HFF-Myc (cell line): Measurements from ENCODE around the gene CDH23.

Experiments used
- DNase-seq: peaks from one replicate; pipeline ENCODE4 v3.0.0-alpha.2; 2011; ENCODE audit warnings: low read depth; ENCODE audit errors: extremely low read depth
- H3K4me3 ChIP-seq: replicated peaks from 2 replicates; pipeline ENCODE4 v1.5.1; 2011; ENCODE audit warnings: low read depth, mild to moderate bottlenecking, control low read depth, low read length
- TF ChIP-seq, protein P1 (sequence below): IDR thresholded peaks from 2 replicates; pipeline ENCODE4 v1.5.1; 2012; ENCODE audit warnings: mild to moderate bottlenecking, low read depth, low read length, control low read depth; ENCODE audit errors: missing control alignments

The CDH23 gene

DNA sequence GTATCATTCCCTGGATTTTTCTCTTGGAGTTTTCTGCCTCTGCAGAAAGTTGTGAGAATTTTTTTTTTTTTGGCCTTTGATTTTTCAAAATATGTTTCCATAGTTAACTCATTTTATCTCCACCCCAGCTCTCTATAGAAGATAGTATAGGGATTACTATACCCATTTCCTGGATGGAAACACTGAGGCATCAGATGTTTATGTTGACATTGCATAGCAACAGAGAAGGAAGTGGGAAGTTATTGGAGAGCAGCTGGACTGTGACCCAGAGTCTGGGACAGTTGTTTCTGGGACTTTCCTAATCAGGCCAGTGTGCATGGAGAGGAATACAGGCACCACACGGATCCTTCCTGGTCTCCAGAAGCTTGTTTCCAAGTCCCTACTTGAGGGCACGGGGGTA lies 158.0 kb downstream of the CDH23 start:
- no peak for DNase-seq
- no peak overlapping the region for H3K4me3 ChIP-seq
- TF ChIP-seq, protein P1, sequence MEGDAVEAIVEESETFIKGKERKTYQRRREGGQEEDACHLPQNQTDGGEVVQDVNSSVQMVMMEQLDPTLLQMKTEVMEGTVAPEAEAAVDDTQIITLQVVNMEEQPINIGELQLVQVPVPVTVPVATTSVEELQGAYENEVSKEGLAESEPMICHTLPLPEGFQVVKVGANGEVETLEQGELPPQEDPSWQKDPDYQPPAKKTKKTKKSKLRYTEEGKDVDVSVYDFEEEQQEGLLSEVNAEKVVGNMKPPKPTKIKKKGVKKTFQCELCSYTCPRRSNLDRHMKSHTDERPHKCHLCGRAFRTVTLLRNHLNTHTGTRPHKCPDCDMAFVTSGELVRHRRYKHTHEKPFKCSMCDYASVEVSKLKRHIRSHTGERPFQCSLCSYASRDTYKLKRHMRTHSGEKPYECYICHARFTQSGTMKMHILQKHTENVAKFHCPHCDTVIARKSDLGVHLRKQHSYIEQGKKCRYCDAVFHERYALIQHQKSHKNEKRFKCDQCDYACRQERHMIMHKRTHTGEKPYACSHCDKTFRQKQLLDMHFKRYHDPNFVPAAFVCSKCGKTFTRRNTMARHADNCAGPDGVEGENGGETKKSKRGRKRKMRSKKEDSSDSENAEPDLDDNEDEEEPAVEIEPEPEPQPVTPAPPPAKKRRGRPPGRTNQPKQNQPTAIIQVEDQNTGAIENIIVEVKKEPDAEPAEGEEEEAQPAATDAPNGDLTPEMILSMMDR: no peak

DNA sequence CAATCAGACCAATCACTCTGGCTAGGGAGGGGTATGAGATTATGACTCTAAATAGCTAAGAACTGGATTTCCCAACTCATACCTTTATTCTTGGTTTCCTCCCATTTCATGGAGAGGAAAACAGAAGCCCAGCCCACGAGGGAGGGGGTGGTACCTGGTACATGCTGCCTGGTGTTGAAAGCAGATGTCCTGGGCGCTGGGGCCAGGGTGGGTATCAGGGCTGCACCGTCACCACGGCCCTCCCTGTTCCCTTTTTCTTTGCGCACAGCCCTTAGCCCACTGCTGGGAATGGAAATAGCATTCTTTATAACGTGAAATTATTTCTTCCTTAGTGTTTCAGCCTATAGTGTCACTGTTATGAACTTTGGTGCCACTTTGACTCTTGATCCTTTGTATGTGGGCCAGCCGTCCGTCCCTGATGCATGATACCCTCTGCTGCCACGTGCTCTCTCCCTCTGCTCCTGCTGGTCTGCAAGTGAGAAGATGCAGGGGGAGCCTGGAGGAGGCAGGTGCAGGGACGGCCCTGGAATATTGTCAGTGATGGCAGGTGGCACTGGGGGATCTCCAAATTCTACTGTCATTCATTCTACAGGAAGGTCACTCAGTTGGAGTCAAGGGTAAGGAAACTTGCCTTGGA lies 158.5 kb downstream of the CDH23 start:
- DNase-seq: no peak
- H3K4me3 ChIP-seq: no peak overlapping the region
- TF ChIP-seq, protein P1: no peak

DNA sequence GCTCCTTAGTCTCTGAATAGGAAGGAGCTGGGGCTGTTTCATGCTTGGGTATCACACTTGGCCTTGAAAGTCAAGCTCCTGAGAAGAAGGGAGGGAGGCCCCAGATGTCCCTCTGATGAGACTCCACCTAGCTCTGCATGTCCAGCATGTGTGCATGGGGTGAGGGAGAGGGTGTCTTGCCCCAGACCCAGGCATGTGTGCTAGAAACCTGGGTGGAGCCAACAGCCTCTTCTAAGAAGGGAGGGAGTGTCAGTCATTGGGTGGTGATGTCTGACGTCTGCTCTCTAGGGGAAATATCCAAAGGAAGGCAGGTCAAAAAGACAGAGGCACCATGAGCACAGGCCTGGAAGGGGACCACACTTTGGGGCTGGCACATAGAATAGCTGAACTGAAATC lies 159.0 kb downstream of the CDH23 start:
- no peak for DNase-seq
- TF ChIP-seq, protein P1: no peak
- no peak overlapping the region for H3K4me3 ChIP-seq

DNA sequence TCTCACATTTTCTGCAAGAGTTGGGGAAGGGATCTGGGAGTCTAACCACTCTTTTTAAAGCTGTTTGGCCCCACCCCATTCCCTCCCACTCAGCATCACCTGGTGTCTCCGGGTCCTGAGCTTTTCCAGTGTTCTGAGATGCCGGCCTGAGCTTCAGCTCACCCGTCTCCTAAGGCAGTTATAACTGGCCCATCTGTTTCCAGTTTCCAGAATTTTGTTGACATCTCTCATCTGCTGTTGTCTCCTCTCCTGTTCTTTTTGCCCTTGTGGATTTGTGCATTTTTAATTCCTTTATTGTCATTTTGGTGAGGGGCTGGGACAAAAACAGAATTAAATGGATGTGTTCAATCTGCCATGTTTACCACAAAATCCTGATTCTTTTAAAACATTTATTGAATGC lies 162.3 kb downstream of the CDH23 start:
- DNase-seq: no peak
- no peak overlapping the region for H3K4me3 ChIP-seq
- TF ChIP-seq, protein P1: no peak

DNA sequence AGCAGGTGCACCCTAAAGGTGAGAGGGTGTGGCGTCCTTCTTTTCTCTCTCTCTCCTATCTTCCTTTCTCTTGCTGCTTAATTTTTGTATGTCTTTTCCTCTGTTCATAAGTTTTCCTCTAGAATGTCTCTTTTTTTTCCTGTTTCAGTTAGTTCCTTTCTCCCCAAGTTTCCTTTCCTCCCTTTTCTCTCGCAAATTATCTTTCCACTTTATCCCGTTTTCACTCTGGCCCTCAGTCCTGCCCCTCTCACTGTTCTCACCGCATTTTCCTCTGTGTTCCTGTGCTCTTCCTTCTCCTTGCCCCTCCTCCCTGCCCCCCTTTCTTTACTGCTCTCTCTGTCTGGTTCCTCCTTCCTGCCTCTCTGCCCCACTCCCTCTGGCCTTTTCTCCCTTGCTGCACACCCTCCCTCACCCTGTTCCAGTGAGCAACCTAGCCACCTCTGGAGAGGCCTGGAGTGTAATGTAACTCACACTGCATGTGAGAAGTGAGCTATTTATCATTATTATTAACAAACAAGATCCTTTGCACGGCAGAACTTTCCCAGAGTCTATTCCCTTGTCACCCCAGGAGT lies 164.4 kb downstream of the CDH23 start:
- TF ChIP-seq, protein P1: no peak
- no peak for DNase-seq
- no peak overlapping the region for H3K4me3 ChIP-seq

DNA sequence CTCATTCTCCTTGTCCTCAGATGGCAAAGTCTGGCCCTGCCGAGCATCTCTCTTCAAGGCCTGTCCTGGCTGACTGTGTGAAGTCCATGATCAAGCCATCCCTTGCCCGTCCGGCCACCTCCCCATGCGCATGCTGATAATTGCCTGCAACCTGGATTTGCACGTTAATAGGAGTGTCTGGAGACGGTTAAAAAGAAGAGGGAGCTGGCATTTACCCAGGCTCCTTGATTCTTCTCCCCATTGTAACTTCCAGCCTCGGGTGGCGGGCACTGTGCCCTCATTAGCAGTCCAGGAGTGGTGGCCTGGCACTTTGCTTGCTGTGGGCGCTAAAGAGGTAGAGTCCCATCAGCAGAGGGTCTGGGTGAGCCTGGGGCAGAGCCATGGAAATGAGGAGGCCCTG lies 165.5 kb downstream of the CDH23 start:
- DNase-seq: no peak
- TF ChIP-seq, protein P1: no peak
- no peak overlapping the region for H3K4me3 ChIP-seq

DNA sequence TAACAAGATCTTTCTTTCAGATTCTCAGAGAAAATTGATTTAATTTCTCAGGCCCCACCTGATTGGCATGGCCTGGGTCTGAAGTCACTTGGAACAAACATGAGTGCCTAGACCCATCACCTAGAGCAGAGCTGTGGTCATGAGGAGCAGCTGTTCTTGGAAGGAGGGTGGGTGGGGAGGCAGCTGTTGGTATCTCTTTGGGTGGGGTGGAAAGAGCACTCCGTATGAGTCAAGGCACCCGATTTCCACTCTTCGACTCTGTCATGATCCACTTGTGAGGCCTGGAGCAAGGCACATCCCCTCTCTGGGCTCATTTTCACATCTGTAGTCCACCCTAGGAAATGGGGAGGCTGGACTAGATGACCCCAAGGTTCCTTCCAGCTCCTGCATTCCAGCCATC lies 166.2 kb downstream of the CDH23 start:
- TF ChIP-seq, protein P1: no peak
- DNase-seq: no peak
- no peak overlapping the region for H3K4me3 ChIP-seq
